Measurements from ENCODE around the gene AGBL4. TPM values are rescaled to one million over a fixed set of nuclear protein-coding genes. Genes with fewer than 3 reads are reported as not detected.
"Not testable (repeated sequence)": the region's sequence is repeated elsewhere in the genome, so short reads cannot be mapped to it uniquely, and the experiment has no call there.

AGBL4 gene
- total RNA-seq (under 1 TPM in 1 of 2 experiments, not detected in 1; 0.16 TPM), polyA plus RNA-seq (under 1 TPM in 1 of 3 donors, not detected in 2; 0.25 TPM), total RNA-seq (0 to 0.49 (median 0.15) reads per million in 6 experiments)

DNA sequence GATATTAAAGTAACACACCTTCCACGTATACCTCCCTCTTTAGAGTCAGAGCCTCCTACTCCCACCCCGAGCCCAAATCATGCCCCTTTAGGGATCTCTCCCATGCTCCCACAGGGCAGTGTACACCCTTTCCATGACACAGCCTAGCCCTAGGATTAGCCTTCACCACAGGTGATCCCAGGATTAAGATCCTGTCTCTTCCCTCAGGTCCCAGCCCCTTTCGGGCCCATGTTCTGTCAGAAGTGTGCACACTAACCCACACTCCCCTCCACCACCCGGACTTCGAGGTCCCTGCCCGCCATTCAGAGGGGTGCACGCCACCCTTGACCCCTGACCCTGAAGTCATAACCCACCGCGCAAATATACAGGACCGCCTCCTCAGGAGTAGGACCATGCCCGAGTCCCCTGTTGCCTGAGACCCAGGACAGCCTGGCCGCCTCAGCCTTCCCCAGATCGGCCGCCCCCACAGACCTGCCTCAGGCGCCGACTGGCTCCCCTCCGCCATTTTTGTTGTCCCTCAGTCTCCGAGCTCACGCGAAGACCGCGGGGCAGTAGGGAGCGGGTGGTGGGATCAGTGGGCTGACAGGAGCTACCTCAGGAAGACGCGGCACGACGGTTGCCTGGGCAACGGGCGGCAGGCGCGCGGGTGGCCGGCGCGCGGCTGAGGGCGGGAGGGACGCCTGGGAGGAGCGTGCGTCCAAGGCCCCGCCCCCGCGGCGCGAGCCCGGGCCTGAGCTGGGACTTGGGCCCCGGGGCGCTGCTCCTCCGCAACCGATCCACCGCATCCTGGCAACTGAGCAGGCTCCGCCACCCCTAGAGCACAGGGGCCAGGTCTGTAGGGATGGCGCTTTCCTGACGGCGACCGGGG, at the start of gene AGBL4:
TSS of gene AGBL4 (minus strand) at position 663 of the 868 bp plus-strand sequence.
- Mint-ChIP-seq H3K4me3 (peak within 1 kb of the TSS in 7 of 10 donors; percentile 6 to 37 (median 16)), H3K27me3 (peaks cover 11 to 17% (median 12%) of the 10 kb centered on the region in 5 donors), H3K9me3 (peaks cover 0 to 11% (median 0%) of the 10 kb centered on the region in 9 donors), H3K27ac (no peak within 1 kb of the TSS), H3K4me1 (peaks cover 0 to 7% (median 5%) of the 10 kb centered on the region in 4 donors), H3K36me3 (no peaks in the 10 kb centered on the region)
- POLR2A ChIA-PET = no interaction called here
- ATAC-seq (no peak), DNase-seq (no peak)

DNA sequence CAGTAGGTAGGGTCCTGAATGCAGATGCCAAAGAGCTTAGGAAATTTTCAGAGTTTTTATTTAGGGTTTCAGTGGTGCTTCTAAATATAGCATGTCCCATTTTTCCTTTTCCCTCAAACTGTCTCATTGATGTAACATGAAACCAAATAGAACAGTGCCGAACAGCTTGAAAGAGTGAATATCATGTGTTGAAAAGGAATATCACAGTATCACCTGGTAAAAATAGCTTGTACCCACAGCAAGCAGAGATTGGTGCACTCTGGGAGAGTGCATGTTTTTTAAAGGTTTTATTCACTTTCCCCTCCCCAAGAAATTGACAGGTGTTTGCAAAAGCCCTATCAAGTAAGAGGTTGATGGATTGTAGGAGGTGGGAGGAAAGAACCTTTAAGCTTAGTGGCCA, 43.1 kb upstream of the AGBL4 start:
- Mint-ChIP-seq H3K4me1 (no peaks in the 10 kb centered on the region), H3K4me3 (no peak overlapping the region), H3K36me3 (no peaks in the 10 kb centered on the region), H3K27ac (no peak overlapping the region), H3K27me3 (peaks cover 0 to 19% (median 7%) of the 10 kb centered on the region in 5 donors), H3K9me3 (peaks cover 0 to 8% (median 0%) of the 10 kb centered on the region in 9 donors)
- POLR2A ChIA-PET = no interaction called here
- ATAC-seq (no peak), DNase-seq (no peak)

DNA sequence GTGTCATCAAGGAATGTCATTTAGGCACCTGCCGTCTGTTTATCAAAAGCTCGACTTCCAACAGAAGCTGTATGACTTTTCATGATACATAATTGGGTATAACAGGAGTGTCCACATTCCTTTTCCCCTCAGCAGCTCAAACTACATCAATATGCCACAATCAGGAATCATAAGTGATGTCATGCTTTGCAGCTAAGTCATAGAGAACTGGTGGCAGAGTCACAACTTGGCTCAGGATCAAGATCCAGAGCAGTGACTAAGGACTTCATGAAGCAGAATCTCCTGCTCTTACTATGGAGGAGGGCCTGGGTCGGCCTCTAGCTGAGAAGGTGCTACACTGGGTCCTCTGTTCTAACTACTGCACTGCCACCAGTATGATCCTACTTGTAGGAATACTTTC, 36.5 kb upstream of the AGBL4 start:
- H3K4me3 Mint-ChIP-seq = no peak overlapping the region
- POLR2A ChIA-PET = no interaction called here
- no peaks in the 10 kb centered on the region for H3K36me3 Mint-ChIP-seq
- H3K9me3 Mint-ChIP-seq = no peaks in the 10 kb centered on the region
- no peak overlapping the region for H3K27ac Mint-ChIP-seq
- no peaks in the 10 kb centered on the region for H3K4me1 Mint-ChIP-seq
- DNase-seq = no peak
- H3K27me3 Mint-ChIP-seq = peaks cover 0 to 5% (median 0%) of the 10 kb centered on the region in 5 donors
- ATAC-seq = no peak

- Mint-ChIP-seq H3K36me3 (peaks cover 0 to 11% (median 0%) of the 10 kb centered on the region in 3 donors), H3K27ac (no peak overlapping the region), H3K27me3 (peaks cover 22 to 44% (median 39%) of the 10 kb centered on the region in 5 donors), H3K9me3 (no peaks in the 10 kb centered on the region), H3K4me3 (peak overlapping the region in 1 of 10 donors; percentile 14), H3K4me1 (peaks cover 0 to 5% (median 2%) of the 10 kb centered on the region in 4 donors)
- ATAC-seq (no peak), DNase-seq (no peak)
- POLR2A ChIA-PET = no interaction called here
Observed at GRCh38 chr1:50048791-50049190, 25.0 kb upstream of the AGBL4 start.

GRCh38 chr1:50047916-50048694, 24.4 kb upstream of the AGBL4 start:
- no peak overlapping the region for H3K27ac Mint-ChIP-seq

DNA sequence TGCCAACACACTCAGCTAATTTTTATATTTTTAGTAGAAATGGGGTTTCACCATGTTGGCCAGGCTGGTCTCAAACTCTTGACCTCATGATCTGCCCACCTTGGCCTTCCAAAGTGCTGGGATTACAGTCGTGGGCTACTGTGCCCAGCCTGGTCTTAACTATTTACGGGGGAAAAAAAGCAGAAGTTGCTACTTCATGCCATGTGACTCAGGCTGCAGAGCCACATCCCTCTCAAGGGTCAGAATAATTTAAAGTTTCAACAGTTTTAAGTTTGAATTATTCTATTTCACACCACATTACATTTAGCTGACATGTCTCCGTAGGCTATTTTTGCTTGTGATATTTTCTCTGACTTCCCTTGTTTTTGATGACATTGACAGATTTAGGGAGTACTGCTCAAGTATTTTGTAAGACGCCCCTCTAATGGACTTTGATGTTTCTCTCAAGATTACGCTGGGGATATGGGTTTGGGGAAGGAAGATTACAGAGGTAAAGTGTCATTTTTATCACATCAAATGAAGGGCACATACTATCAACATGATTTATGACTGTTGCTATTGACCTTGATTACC, 14.6 kb upstream of the AGBL4 start:
- DNase-seq = no peak
- Mint-ChIP-seq H3K27me3 (peaks cover 3 to 25% (median 16%) of the 10 kb centered on the region in 5 donors), H3K27ac (no peak overlapping the region), H3K9me3 (peaks cover 0 to 3% (median 0%) of the 10 kb centered on the region in 9 donors), H3K36me3 (no peaks in the 10 kb centered on the region), H3K4me1 (no peaks in the 10 kb centered on the region), H3K4me3 (no peak overlapping the region)
- POLR2A ChIA-PET = no interaction called here
- no peak for ATAC-seq

More at GRCh38 chr1:50047916-50048694, 24.4 kb upstream of the AGBL4 start:
- DNase-seq = no peak
- no peak for ATAC-seq
- POLR2A ChIA-PET = no interaction called here
- Mint-ChIP-seq H3K4me1 (peaks cover 0 to 5% (median 2%) of the 10 kb centered on the region in 4 donors), H3K9me3 (no peaks in the 10 kb centered on the region), H3K27me3 (peaks cover 21 to 51% (median 35%) of the 10 kb centered on the region in 5 donors), H3K4me3 (peak overlapping the region in 1 of 10 donors; percentile 14), H3K36me3 (peaks cover 0 to 11% (median 0%) of the 10 kb centered on the region in 3 donors)

GRCh38 chr1:50027794-50028193, 4.0 kb upstream of the AGBL4 start:
- no peak for ATAC-seq

DNA sequence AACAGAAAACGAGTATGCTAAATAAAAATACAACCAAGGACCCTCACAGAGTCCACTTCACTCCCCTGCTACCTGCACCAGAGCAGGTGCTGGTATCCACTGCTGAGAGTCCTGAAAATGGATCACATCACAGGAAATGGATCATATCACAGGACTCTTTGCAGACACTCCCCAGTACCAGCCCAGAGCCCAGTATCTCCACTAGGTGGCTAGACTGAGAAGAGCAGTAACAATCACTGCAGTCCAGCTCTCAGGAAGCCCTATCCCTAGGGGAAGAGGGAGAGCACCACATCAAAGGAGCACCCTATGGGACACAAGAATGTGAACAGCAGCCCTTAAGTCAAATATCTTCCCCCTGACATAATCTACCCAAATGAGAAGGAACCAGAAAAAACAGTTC, 28.0 kb downstream of the AGBL4 start:
- H3K9me3 Mint-ChIP-seq = peaks cover 4 to 50% (median 20%) of the 10 kb centered on the region in 9 donors
- POLR2A ChIA-PET = no interaction called here
- peaks cover 3 to 29% (median 12%) of the 10 kb centered on the region in 5 donors for H3K27me3 Mint-ChIP-seq
- H3K27ac Mint-ChIP-seq = no peak overlapping the region
- DNase-seq = no peak
- ATAC-seq = no peak
- no peaks in the 10 kb centered on the region for H3K4me1 Mint-ChIP-seq
- H3K36me3 Mint-ChIP-seq = peaks cover 0 to 11% (median 0%) of the 10 kb centered on the region in 3 donors
- H3K4me3 Mint-ChIP-seq = no peak overlapping the region

More at GRCh38 chr1:50027794-50028193, 4.0 kb upstream of the AGBL4 start:
- Mint-ChIP-seq H3K36me3 (no peaks in the 10 kb centered on the region), H3K4me1 (peaks cover 0 to 7% (median 5%) of the 10 kb centered on the region in 4 donors), H3K4me3 (no peak overlapping the region), H3K9me3 (peaks cover 0 to 11% (median 0%) of the 10 kb centered on the region in 9 donors), H3K27me3 (peaks cover 11 to 25% (median 14%) of the 10 kb centered on the region in 5 donors), H3K27ac (no peak overlapping the region)
- POLR2A ChIA-PET = no interaction called here
- no peak for DNase-seq

DNA sequence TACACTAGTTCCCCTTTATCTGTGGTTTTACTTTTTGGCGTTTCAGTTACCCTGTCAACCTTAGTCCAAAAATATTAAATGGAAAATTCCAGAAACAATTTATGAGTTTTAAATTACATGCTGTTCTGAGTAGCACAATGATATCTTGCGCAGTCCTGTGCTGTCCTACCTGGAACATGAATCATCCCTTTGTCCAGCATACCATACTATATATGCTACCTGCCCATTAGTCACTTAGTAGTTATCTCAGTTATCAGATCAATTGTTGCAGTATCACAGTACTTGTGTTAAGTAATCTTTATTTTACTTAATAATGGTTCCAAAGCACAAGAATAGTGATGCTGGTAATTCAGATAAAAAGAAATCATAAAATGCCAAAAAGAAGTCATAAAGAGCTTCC, 52.7 kb downstream of the AGBL4 start:
- POLR2A ChIA-PET = no interaction called here
- Mint-ChIP-seq H3K36me3 (no peaks in the 10 kb centered on the region), H3K4me1 (no peaks in the 10 kb centered on the region), H3K9me3 (peaks cover 0 to 11% (median 0%) of the 10 kb centered on the region in 9 donors), H3K27ac (no peak overlapping the region), H3K27me3 (peaks cover 0 to 5% (median 2%) of the 10 kb centered on the region in 5 donors), H3K4me3 (no peak overlapping the region)
- ATAC-seq (no peak), DNase-seq (no peak)

DNA sequence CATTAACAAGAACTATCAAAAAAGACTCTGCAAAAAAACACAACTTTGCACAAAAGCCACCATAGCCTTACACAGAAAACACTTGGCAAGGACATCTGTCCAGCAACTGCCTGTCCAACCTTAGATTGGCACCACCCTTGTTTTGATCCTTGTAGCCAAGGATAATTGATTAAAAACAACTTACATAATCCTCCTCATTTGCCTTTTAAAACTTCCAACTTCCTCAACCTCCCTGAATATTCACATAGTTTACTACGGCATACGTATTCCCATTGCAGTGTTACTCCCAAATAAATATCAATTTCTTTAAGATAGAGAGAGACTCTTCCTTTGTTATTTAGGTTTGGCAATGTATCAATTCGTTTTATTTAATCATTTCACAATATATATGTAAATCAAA, 72.4 kb downstream of the AGBL4 start:
- Mint-ChIP-seq H3K27ac (no peak overlapping the region), H3K4me1 (no peaks in the 10 kb centered on the region), H3K4me3 (no peak overlapping the region)

DNA sequence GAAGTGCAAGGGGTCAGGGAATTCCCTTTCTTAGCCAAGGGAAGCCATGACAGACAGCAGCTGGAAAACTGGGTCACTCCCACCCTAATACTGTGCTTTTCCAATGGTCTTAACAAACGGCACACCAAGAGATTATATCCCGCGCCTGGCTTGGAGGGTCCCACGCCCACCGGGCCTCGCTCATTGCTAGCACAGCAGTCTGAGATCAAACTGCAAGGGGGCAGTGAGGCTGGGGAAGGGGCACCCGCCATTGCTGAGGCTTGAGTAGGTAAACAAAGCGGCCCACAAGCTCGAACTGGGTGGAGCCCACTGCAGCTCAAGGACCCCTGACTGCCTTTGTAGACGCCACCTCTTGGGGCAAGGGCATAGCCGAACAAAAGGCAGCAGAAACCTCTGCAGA, 108.5 kb downstream of the AGBL4 start:
- POLR2A ChIA-PET, H3K27ac Mint-ChIP-seq, DNase-seq, ATAC-seq, H3K4me3 Mint-ChIP-seq, H3K4me1 Mint-ChIP-seq, H3K36me3 Mint-ChIP-seq: not testable (repeated sequence)
- H3K9me3 Mint-ChIP-seq = peaks cover 0 to 30% (median 15%) of the 10 kb centered on the region in 9 donors
- H3K27me3 Mint-ChIP-seq = peaks cover 0 to 12% (median 4%) of the 10 kb centered on the region in 5 donors

More for the DNA sequence above, 72.4 kb downstream of the AGBL4 start:
- DNase-seq (no peak), ATAC-seq (no peak)
- Mint-ChIP-seq H3K27me3 (peaks cover 0 to 7% (median 0%) of the 10 kb centered on the region in 5 donors), H3K36me3 (no peaks in the 10 kb centered on the region), H3K9me3 (peaks cover 0 to 10% (median under 1%) of the 10 kb centered on the region in 9 donors)
- POLR2A ChIA-PET = no interaction called here

DNA sequence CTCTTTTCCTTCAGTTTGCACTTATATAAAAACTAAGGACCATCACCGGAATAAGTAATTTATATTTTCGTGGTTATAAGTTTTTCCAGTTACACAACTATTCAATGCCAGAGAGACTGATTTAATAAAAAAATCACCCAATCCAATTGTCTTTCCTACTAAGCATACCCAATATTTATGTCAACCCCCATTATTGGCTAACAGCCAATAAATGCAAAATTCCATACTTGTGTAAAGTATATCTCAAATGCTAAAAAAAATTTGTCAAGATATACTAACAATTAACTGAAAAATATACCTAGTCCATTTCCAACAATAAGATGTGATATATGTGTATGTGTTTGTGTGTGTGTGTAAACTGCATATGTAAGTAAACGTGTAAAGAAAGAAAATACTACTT, 117.4 kb downstream of the AGBL4 start:
- H3K36me3 Mint-ChIP-seq = no peaks in the 10 kb centered on the region
- DNase-seq = no peak
- no peak overlapping the region for H3K4me3 Mint-ChIP-seq
- peaks cover 0 to 21% (median 2%) of the 10 kb centered on the region in 9 donors for H3K9me3 Mint-ChIP-seq
- ATAC-seq = no peak
- peaks cover 0 to 11% (median 5%) of the 10 kb centered on the region in 5 donors for H3K27me3 Mint-ChIP-seq
- POLR2A ChIA-PET = no interaction called here
- no peaks in the 10 kb centered on the region for H3K4me1 Mint-ChIP-seq
- no peak overlapping the region for H3K27ac Mint-ChIP-seq
